Measurements from ENCODE around the gene SLF2.

DNA sequence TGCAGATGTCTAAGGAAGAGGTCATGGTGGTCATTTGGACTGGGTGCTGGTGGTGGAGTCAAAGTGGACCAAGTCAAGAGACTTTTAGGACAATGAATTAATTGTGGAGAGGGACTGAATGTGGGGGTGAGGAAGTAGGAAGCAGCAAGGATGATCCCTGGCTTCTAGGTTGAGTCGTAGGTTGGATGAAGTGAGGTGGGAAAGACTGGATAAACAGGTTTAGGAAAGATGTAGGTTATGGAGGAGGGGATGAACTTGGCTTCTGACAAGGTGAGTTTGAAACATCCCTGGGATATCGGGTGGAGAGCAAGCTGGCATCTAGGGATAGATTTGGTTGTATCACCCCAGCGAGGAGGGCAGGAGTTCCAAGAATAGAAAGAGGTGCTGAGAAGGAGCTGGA is 64.1 kb downstream of the SLF2 start:
- TF ChIP-seq ZMYM2 (CRISPR knock-in tag; IDR thresholded peaks at IDR 0.05) (no peak), KAT2B (IDR thresholded peaks at IDR 0.05; ENCODE audit: borderline replicate concordance, low read depth, low read length) (no peak), ELF4 (CRISPR knock-in tag; IDR thresholded peaks at IDR 0.05; ENCODE audit: borderline replicate concordance) (no peak), ZNF431 (CRISPR knock-in tag; IDR thresholded peaks at IDR 0.05; ENCODE audit: borderline replicate concordance, low read depth) (no peak), JUNB (CRISPR knock-in tag; IDR thresholded peaks at IDR 0.05; ENCODE audit: borderline replicate concordance) (no peak), ZNF547 (CRISPR knock-in tag; IDR thresholded peaks at IDR 0.05) (no peak), SIN3A (IDR thresholded peaks at IDR 0.05; ENCODE audit: borderline replicate concordance, low read depth, low read length) (no peak), EZH2 (conservative IDR thresholded peaks at IDR 0.05; ENCODE audit: low read depth, low read length) (no peak)
- TF ChIP-seq, protein P1, sequence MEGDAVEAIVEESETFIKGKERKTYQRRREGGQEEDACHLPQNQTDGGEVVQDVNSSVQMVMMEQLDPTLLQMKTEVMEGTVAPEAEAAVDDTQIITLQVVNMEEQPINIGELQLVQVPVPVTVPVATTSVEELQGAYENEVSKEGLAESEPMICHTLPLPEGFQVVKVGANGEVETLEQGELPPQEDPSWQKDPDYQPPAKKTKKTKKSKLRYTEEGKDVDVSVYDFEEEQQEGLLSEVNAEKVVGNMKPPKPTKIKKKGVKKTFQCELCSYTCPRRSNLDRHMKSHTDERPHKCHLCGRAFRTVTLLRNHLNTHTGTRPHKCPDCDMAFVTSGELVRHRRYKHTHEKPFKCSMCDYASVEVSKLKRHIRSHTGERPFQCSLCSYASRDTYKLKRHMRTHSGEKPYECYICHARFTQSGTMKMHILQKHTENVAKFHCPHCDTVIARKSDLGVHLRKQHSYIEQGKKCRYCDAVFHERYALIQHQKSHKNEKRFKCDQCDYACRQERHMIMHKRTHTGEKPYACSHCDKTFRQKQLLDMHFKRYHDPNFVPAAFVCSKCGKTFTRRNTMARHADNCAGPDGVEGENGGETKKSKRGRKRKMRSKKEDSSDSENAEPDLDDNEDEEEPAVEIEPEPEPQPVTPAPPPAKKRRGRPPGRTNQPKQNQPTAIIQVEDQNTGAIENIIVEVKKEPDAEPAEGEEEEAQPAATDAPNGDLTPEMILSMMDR (CRISPR knock-in tag; IDR thresholded peaks at IDR 0.05), result no peak

Data from HepG2 (cell line).